Smooth muscle cell of bladder (primary cell): ENCODE results near the gene CTAGE9. TPM values are rescaled to one million over a fixed set of nuclear protein-coding genes. Genes with fewer than 3 reads are reported as not detected.

ENCODE experiments used
- total RNA-seq: library from RNA; depleted of rRNA; stranded (reverse); fragments of >200 nt; gene quantifications from 2 replicates; pipeline ENCODE4 v1.2.3, GENCODE V29; 2014

Gene CTAGE9, protein sequence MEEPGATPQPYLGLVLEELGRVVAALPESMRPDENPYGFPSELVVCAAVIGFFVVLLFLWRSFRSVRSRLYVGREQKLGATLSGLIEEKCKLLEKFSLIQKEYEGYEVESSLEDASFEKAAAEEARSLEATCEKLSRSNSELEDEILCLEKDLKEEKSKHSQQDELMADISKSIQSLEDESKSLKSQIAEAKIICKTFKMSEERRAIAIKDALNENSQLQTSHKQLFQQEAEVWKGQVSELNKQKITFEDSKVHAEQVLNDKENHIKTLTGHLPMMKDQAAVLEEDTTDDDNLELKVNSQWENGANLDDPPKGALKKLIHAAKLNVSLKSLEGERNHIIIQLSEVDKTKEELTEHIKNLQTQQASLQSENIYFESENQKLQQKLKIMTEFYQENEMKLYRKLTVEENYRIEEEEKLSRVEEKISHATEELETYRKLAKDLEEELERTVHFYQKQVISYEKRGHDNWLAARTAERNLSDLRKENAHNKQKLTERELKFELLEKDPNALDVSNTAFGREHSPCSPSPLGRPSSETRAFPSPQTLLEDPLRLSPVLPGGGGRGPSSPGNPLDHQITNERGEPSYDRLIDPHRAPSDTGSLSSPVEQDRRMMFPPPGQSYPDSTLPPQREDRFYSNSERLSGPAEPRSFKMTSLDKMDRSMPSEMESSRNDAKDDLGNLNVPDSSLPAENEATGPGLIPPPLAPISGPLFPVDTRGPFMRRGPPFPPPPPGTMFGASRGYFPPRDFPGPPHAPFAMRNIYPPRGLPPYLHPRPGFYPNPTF
- total RNA-seq, result not detected in 2 replicates

GRCh38 chr6:131710917-131711316 lies at the start of gene CTAGE9:
CTAGE9 (minus strand) TSS chr6:131711017; CDS start chr6:131711017, 0 bp downstream.

Other genes starting within 250 kb of the CTAGE9 start
- gene ARG1, start 137.8 kb downstream of the CTAGE9 start, total RNA-seq, result not detected in 2 replicates
- gene MED23, start 82.8 kb downstream of the CTAGE9 start, total RNA-seq, result 23.2 and 27.3 TPM in 2 replicates
- 0.14 and 0.37 TPM in 2 replicates for gene ENPP3, start 73.7 kb downstream of the CTAGE9 start, total RNA-seq
- not detected in 2 replicates for gene OR2A4, start 9.6 kb downstream of the CTAGE9 start, total RNA-seq
- 4.7 and 8.7 TPM in 2 replicates for gene ENPP1, start 97.0 kb upstream of the CTAGE9 start, total RNA-seq
- gene CCN2, start 240.4 kb upstream of the CTAGE9 start, total RNA-seq, result 25.3 and 33.3 TPM in 2 replicates